Heart left ventricle (tissue), 16 donors: ENCODE measurements around the gene PTGR2. TPM values are rescaled to one million over a fixed set of nuclear protein-coding genes. Genes with fewer than 3 reads are reported as not detected.
A peak's percentile ranks its signal among the peaks of the same experiment; 100 is the strongest.

Experiments
- ATAC-seq, 4 donors: fragments of 200-7000 bp; cut with Tn5 transposase; one replicate each; pipeline ENCODE4 v1.9.1; 2020 to 2022; ENCODE audit warnings: moderate library complexity in 4 of 4, mild to moderate bottlenecking in 3 of 4, moderate number of reproducible peaks in 1 of 4
- DNase-seq, 5 donors: peaks; one replicate each; pipeline ENCODE4 v3.0.0-alpha.2; 2020
- H3K27ac ChIP-seq, 12 donors: fragments of 200-600 bp; sonication (generic) in 4 of 12; one replicate each; pipeline versions ENCODE4 v1.5.0 to v1.8.0; 2016 to 2022; ENCODE audit warnings: mild to moderate bottlenecking in 2 of 12
- H3K27me3 ChIP-seq, 9 donors: fragments of 200-600 bp; sonication (generic) in 2 of 9; one replicate each; pipeline versions ENCODE4 v1.5.1 to v1.8.0; 2016 to 2022; ENCODE audit warnings: mild to moderate bottlenecking in 3 of 9
- H3K36me3 ChIP-seq, 9 donors: fragments of 200-600 bp; sonication (generic) in 2 of 9; one replicate each; pipeline versions ENCODE4 v1.5.0 to v1.8.0; 2018 to 2022; ENCODE audit warnings: mild to moderate bottlenecking in 2 of 9
- H3K4me1 ChIP-seq, 12 donors: fragments of 200-600 bp; sonication (generic) in 4 of 12; one replicate each; pipeline versions ENCODE4 v1.5.0 to v1.8.0; 2016 to 2022; ENCODE audit warnings: mild to moderate bottlenecking in 3 of 12
- H3K4me3 ChIP-seq, 12 donors: fragments of 200-600 bp; sonication (generic) in 4 of 12; one replicate each; pipeline versions ENCODE4 v1.5.0 to v1.8.0; 2017 to 2022; ENCODE audit warnings: mild to moderate bottlenecking in 9 of 12, moderate library complexity in 4 of 12
- H3K9me3 ChIP-seq, 12 donors: fragments of 200-600 bp; sonication (generic) in 4 of 12; one replicate each; pipeline versions ENCODE4 v1.5.0 to v1.8.0; 2016 to 2022; ENCODE audit warnings: mild to moderate bottlenecking in 1 of 12
- CTCF ChIP-seq, 12 donors: fragments of 200-600 bp; sonication (generic) in 4 of 12; IDR thresholded peaks; one replicate each; pipeline versions ENCODE4 v1.5.0 to v1.8.0; 2018 to 2022; ENCODE audit warnings: antibody characterized with exemption in 12 of 12, mild to moderate bottlenecking in 5 of 12
- POLR2A ChIP-seq, 2 donors: fragments of 450-650 bp; IDR thresholded peaks; one replicate each; pipeline ENCODE4 v1.6.1; 2017; ENCODE audit warnings: antibody characterized with exemption in 2 of 2, mild to moderate bottlenecking in 2 of 2, moderate library complexity in 2 of 2
- WGBS, 4 donors: extraction: QIAGEN DNeasy Blood & Tissue Kit in 2 of 4; methylation state at CpG; one replicate each; pipeline versions ENCODE4 v1.1.5 to v1.1.7; 2013 to 2018; 5-methylcytosine and 5-hydroxymethylcytosine counted together
- intact Hi-C, 10 donors: fragments of 100-400 bp; cut with DNase I; formaldehyde crosslinking; loops; one replicate each; pipeline versions ENCODE4 v1.11.1 to v1.14.2; 2022
- polyA plus RNA-seq, 2 donors: library from polyadenylated mRNA; stranded (reverse); fragments of 200-250 nt; gene quantifications; one replicate each; pipeline ENCODE4 v1.2.3, GENCODE V29; 2013
- total RNA-seq, 9 donors: library from RNA; depleted of rRNA in 2 of 9; stranded (reverse); fragments of >200 nt in 2 of 9; fragmentation: NEBNext Ultra II Directional in 3 of 9; extraction: Animal tissue kit (Norgen Biotek cat#: 25700) in 3 of 9; gene quantifications; one replicate each; pipeline versions ENCODE4 v1.1.0 to v1.2.4, GENCODE V29; 2016 to 2023
- donor health status: ischemic (EF 13 %, LVEDD 7.1; RV severe dilation, severe dysfunction).
- donor health status: healthy with polysubstance abuse.
- donor health status: DM: no; HTN: yes; CAD: no.
- donor health status: DM: no; HTN: no; CAD: no.
- donor health status: ischemic (EF 25% LVEDD 6.9; RV normal size, moderate dysfunction).
- donor health status: ischemic (EF 25% LVEDD 5.7; RV mildly dilated, moderate dysfunction).
- donor health status: healthy.
- donor health status: DM: yes; HTN: yes; CAD: no.
- donor health status: ischemic (EF 35%, LVEDD 5.7; RV mildly dilated, moderate dysfunction).
- donor health status: nonischemic (EF 11% LVEDD 7.7; RV severe dilation, severe dysfunction).
- donor health status: DM: yes; HTN: yes; CAD: no.
- donor health status: PGD.
- donor health status: ischemic (EF 29% LVEDD 5.4; RV normal size, mild dysfunction).
- donor health status: nonischemic (EF 23%, LVEDD 6.1; RV moderate dilation, normal function).

PTGR2 gene
- total and polyA plus RNA-seq, 11 donors: 10.1 to 55.8 (median 26.3) TPM

- Histone ChIP-seq H3K36me3 (no peaks in the 10 kb centered on the region), H3K4me1 (peaks cover 0 to 4% (median 0%) of the 10 kb centered on the region in 12 donors), H3K27ac (peak overlapping the region in 7 of 12 donors; percentile 4 to 47 (median 19)), H3K4me3 (no peak overlapping the region), H3K9me3 (no peaks in the 10 kb centered on the region), H3K27me3 (no peaks in the 10 kb centered on the region)
- 69 to 74% (median 72%) methylated on average over 9 of the region's 9 CpGs for WGBS, 4 donors
- intact Hi-C loops: no loop called here
- peak in 3 of 4 donors; percentile 38 to 51 (median 43) for ATAC-seq
- DNase-seq: peak in 1 of 5 donors; percentile 38
- TF ChIP-seq POLR2A (IDR thresholded peaks at IDR 0.05) (no peak), CTCF (IDR thresholded peaks at IDR 0.05) (no peak)
Observed at GRCh38 chr14:73818821-73819220, 32.8 kb upstream of the PTGR2 start.

- H3K27ac ChIP-seq: no peak overlapping the region
- H3K9me3 ChIP-seq: no peaks in the 10 kb centered on the region
- H3K27me3 ChIP-seq: no peaks in the 10 kb centered on the region
- H3K4me3 ChIP-seq: no peak overlapping the region
- peaks cover 0 to 14% (median 5%) of the 10 kb centered on the region in 12 donors for H3K4me1 ChIP-seq
- intact Hi-C loops: loop anchor here in 2 of 10 donors (5.0 to 10.0 kb wide), 2 partner anchors 56 to 78 kb away; a partner anchor contains a TSS
- no peak for TF ChIP-seq POLR2A (IDR thresholded peaks at IDR 0.05)
- no peak for TF ChIP-seq CTCF (IDR thresholded peaks at IDR 0.05)
- DNase-seq: no peak
- WGBS, 4 donors: 90 to 93% (median 91%) methylated on average over 3 of the region's 3 CpGs
- H3K36me3 ChIP-seq: no peaks in the 10 kb centered on the region
- ATAC-seq: no peak
Observed at GRCh38 chr14:73820631-73821030, 31.0 kb upstream of the PTGR2 start.

GRCh38 chr14:73823339-73823885 lies 28.2 kb upstream of the PTGR2 start:
- H3K27me3 ChIP-seq: no peaks in the 10 kb centered on the region
- no peak for ATAC-seq
- H3K9me3 ChIP-seq: no peaks in the 10 kb centered on the region
- H3K27ac ChIP-seq: no peak overlapping the region
- no peaks in the 10 kb centered on the region for H3K36me3 ChIP-seq
- intact Hi-C loops: loop anchor here in 2 of 10 donors (5.0 to 10.0 kb wide), 2 partner anchors 59 to 81 kb away; a partner anchor contains a TSS
- H3K4me1 ChIP-seq: peaks cover 0 to 14% (median 7%) of the 10 kb centered on the region in 12 donors
- no peak for DNase-seq
- no peak overlapping the region for H3K4me3 ChIP-seq
- TF ChIP-seq POLR2A (IDR thresholded peaks at IDR 0.05): no peak
- TF ChIP-seq CTCF (IDR thresholded peaks at IDR 0.05): no peak

- WGBS, 4 donors: 93 to 98% (median 94%) methylated on average over 4 of the region's 4 CpGs
- Histone ChIP-seq H3K27me3 (no peaks in the 10 kb centered on the region), H3K4me1 (peaks cover 0 to 14% (median 7%) of the 10 kb centered on the region in 12 donors), H3K36me3 (no peaks in the 10 kb centered on the region), H3K4me3 (no peak overlapping the region), H3K9me3 (no peaks in the 10 kb centered on the region), H3K27ac (no peak overlapping the region)
- no peak for DNase-seq
- intact Hi-C loops: loop anchor here in 6 of 10 donors (2.0 to 10.0 kb wide), 5 partner anchors 59 to 95 kb away; a partner anchor contains a TSS
- TF ChIP-seq CTCF (IDR thresholded peaks at IDR 0.05) (no peak), POLR2A (IDR thresholded peaks at IDR 0.05) (no peak)
- ATAC-seq: no peak
Observed at GRCh38 chr14:73824127-73824526, 27.5 kb upstream of the PTGR2 start.
